Measurements from ENCODE around the gene PLEKHF1.

DNA sequence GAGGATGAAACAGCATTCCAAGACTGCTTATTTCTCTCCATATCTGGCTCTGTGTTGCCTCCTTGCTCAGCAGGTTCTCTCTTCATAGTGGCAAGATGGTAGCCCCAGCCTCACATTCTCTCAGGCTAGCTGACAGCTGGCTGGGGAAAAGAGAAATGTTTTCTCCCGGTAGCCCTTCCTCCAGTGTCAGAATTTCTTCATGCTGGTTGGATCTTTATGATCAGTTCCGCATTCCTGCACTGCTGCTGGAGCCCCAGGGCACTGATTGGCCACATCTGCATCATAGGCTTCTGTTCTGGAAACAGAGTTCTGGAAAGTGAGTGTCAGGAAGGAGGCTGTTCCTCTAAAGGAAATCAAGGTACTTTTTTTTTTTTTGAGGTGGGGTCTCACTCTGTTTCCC lies 34.6 kb upstream of the PLEKHF1 start:
- TF ChIP-seq POLR2AphosphoS5 (IDR thresholded peaks at IDR 0.05; ENCODE audit: low read depth, low read length) = no peak
- TF ChIP-seq TAF1 (IDR thresholded peaks at IDR 0.05; ENCODE audit: borderline replicate concordance, insufficient read depth, low read length) = no peak
- TF ChIP-seq, protein P1, sequence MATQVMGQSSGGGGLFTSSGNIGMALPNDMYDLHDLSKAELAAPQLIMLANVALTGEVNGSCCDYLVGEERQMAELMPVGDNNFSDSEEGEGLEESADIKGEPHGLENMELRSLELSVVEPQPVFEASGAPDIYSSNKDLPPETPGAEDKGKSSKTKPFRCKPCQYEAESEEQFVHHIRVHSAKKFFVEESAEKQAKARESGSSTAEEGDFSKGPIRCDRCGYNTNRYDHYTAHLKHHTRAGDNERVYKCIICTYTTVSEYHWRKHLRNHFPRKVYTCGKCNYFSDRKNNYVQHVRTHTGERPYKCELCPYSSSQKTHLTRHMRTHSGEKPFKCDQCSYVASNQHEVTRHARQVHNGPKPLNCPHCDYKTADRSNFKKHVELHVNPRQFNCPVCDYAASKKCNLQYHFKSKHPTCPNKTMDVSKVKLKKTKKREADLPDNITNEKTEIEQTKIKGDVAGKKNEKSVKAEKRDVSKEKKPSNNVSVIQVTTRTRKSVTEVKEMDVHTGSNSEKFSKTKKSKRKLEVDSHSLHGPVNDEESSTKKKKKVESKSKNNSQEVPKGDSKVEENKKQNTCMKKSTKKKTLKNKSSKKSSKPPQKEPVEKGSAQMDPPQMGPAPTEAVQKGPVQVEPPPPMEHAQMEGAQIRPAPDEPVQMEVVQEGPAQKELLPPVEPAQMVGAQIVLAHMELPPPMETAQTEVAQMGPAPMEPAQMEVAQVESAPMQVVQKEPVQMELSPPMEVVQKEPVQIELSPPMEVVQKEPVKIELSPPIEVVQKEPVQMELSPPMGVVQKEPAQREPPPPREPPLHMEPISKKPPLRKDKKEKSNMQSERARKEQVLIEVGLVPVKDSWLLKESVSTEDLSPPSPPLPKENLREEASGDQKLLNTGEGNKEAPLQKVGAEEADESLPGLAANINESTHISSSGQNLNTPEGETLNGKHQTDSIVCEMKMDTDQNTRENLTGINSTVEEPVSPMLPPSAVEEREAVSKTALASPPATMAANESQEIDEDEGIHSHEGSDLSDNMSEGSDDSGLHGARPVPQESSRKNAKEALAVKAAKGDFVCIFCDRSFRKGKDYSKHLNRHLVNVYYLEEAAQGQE (IDR thresholded peaks at IDR 0.05; ENCODE audit: insufficient read depth in 1 of 2, low read depth in 2 of 2, low read length in 2 of 2) = no peak
